IMR-90 (cell line): ENCODE results near the gene PARP16. TPM values are rescaled to one million over a fixed set of nuclear protein-coding genes. Genes with fewer than 3 reads are reported as not detected.

Source experiments
- ATAC-seq: fragments of 200-7000 bp; cut with Tn5 transposase; 2 replicates; pipeline ENCODE4 v1.9.1; 2020; ENCODE audit warnings: low read depth, mild to moderate bottlenecking, moderate library complexity
- BruUV-seq: library from RNA; stranded (reverse); fragments of 400-500 nt; replicated peaks from 2 replicates; lab custom pipeline; 2021; lab: Mats Ljungman, UMichigan
- CTCF ChIA-PET: fragments of 300-600 bp; formaldehyde crosslinking; extraction: SDS; loops from one replicate; lab custom pipeline; 2021; ENCODE audit warnings: antibody characterized with exemption; lab: Yijun Ruan, JAX
- POLR2A ChIA-PET: fragments of 300-600 bp; sonication (Branson Sonifier 250); formaldehyde crosslinking; loops from one replicate; lab custom pipeline; 2022; ENCODE audit warnings: antibody characterized with exemption; ENCODE audit not compliant: unreplicated experiment; lab: Charles Lee
- DNase-seq: peaks from one replicate; pipeline ENCODE4 v3.0.0; 2013
- H2AFZ ChIP-seq: replicated peaks from 2 replicates; pipeline ENCODE3; 2013; ENCODE audit warnings: low read length, mild to moderate bottlenecking; ENCODE audit not compliant: poor library complexity
- H2AK5ac ChIP-seq: 2 replicates; pipeline ENCODE4 v1.6.1; 2013; ENCODE audit warnings: low read depth, low read length, inconsistent platforms
- H2AK9ac ChIP-seq: replicated peaks from 2 replicates; pipeline ENCODE3; 2013; ENCODE audit warnings: mild to moderate bottlenecking, low read depth, low read length, moderate library complexity; ENCODE audit not compliant: poor library complexity
- H2BK120ac ChIP-seq: 2 replicates; pipeline ENCODE4 v1.6.1; 2013; ENCODE audit warnings: low read depth, low read length, inconsistent platforms
- H2BK15ac ChIP-seq: 3 replicates; pipeline ENCODE4 v1.6.1; 2013; ENCODE audit warnings: low read depth, low read length, inconsistent platforms
- H2BK20ac ChIP-seq: 2 replicates; pipeline ENCODE4 v1.6.1; 2013; ENCODE audit warnings: low read depth, mild to moderate bottlenecking, inconsistent platforms, low read length, moderate library complexity
- H2BK5ac ChIP-seq: 2 replicates; pipeline ENCODE4 v1.6.1; 2013; ENCODE audit warnings: mild to moderate bottlenecking, low read depth, low read length, inconsistent platforms; ENCODE audit not compliant: poor library complexity, severe bottlenecking
- H3K14ac ChIP-seq: replicated peaks from 2 replicates; pipeline ENCODE4 v1.6.1; 2013; ENCODE audit warnings: low read depth, low read length, inconsistent platforms
- H3K18ac ChIP-seq: 2 replicates; pipeline ENCODE4 v1.6.1; 2013; ENCODE audit warnings: low read depth, low read length, control low read depth
- H3K23ac ChIP-seq: 2 replicates; pipeline ENCODE4 v1.6.1; 2013; ENCODE audit warnings: low read depth, low read length, inconsistent platforms
- H3K27ac ChIP-seq: 2 replicates; pipeline ENCODE4 v1.5.1; 2013; ENCODE audit warnings: mild to moderate bottlenecking, control low read depth, low read length; ENCODE audit not compliant: insufficient read depth
- H3K27me3 ChIP-seq: 2 replicates; pipeline ENCODE4 v1.6.1; 2013; ENCODE audit warnings: low read length; ENCODE audit not compliant: control insufficient read depth, insufficient read depth
- H3K36me3 ChIP-seq: 2 replicates; pipeline ENCODE4 v1.6.1; 2013; ENCODE audit warnings: low read length, mixed read lengths; ENCODE audit not compliant: control insufficient read depth, insufficient read depth
- H3K4ac ChIP-seq: 2 replicates; pipeline ENCODE4 v1.6.1; 2013; ENCODE audit warnings: low read depth, low read length, inconsistent platforms
- H3K4me1 ChIP-seq: 2 replicates; pipeline ENCODE4 v1.6.1; 2013; ENCODE audit warnings: low read length, mixed read lengths; ENCODE audit not compliant: control insufficient read depth, insufficient read depth
- H3K4me2 ChIP-seq: 2 replicates; pipeline ENCODE4 v1.6.1; 2013; ENCODE audit warnings: low read depth, mild to moderate bottlenecking, control low read depth, low read length, moderate library complexity
- H3K4me3 ChIP-seq: 2 replicates; pipeline ENCODE4 v1.5.1; 2013; ENCODE audit warnings: low read depth, mild to moderate bottlenecking, control low read depth, low read length, moderate library complexity; ENCODE audit not compliant: insufficient read depth
- H3K56ac ChIP-seq: 2 replicates; pipeline ENCODE4 v1.6.1; 2013; ENCODE audit warnings: low read length, inconsistent platforms; ENCODE audit not compliant: insufficient read depth; ENCODE audit errors: extremely low read depth
- H3K79me1 ChIP-seq, 2 experiments: 2 replicates each; pipeline ENCODE4 v1.6.1; 2013; ENCODE audit warnings: low read length in 2 of 2, inconsistent platforms in 1 of 2, low read depth in 1 of 2
- H3K9ac ChIP-seq: 2 replicates; pipeline ENCODE4 v1.6.1; 2013; ENCODE audit warnings: low read depth, low read length, control low read depth
- H3K9me1 ChIP-seq: 2 replicates; pipeline ENCODE4 v1.6.1; 2013; ENCODE audit warnings: low read length, inconsistent platforms; ENCODE audit not compliant: insufficient read depth
- H3K9me3 ChIP-seq: 2 replicates; pipeline ENCODE4 v1.6.1; 2013; ENCODE audit warnings: low read length; ENCODE audit not compliant: control insufficient read depth, insufficient read depth
- H4K20me1 ChIP-seq: 2 replicates; pipeline ENCODE4 v1.6.1; 2013; ENCODE audit warnings: low read length, inconsistent platforms; ENCODE audit not compliant: insufficient read depth
- H4K5ac ChIP-seq: 2 replicates; pipeline ENCODE4 v1.6.1; 2013; ENCODE audit warnings: mild to moderate bottlenecking, low read depth, low read length, control low read depth
- H4K8ac ChIP-seq, 2 experiments: 2 replicates each; pipeline ENCODE4 v1.6.1; 2013; ENCODE audit warnings: low read depth in 2 of 2, low read length in 2 of 2, control low read depth in 1 of 2, inconsistent platforms in 1 of 2
- H4K91ac ChIP-seq: 2 replicates; pipeline ENCODE4 v1.6.1; 2013; ENCODE audit warnings: low read depth, low read length, inconsistent platforms; ENCODE audit not compliant: insufficient read depth
- CEBPB ChIP-seq: IDR thresholded peaks from 2 replicates; pipeline ENCODE4 v1.6.1; 2012; ENCODE audit warnings: low read depth, low read length, improper control_type of control experiment
- CHD1 ChIP-seq: IDR thresholded peaks from 2 replicates; pipeline ENCODE4 v1.6.1; 2012; ENCODE audit warnings: low read depth, low read length, improper control_type of control experiment
- CTCF ChIP-seq: conservative IDR thresholded peaks from 2 replicates; pipeline ENCODE4 v1.5.1; 2012; ENCODE audit warnings: mild to moderate bottlenecking, low read depth, low read length, improper control_type of control experiment
- MAFK ChIP-seq: IDR thresholded peaks from 2 replicates; pipeline ENCODE4 v1.6.1; 2012; ENCODE audit warnings: low read depth, low read length, improper control_type of control experiment
- RAD21 ChIP-seq: IDR thresholded peaks from 2 replicates; pipeline ENCODE4 v1.6.1; 2012; ENCODE audit warnings: low read length, improper control_type of control experiment
- RCOR1 ChIP-seq: IDR thresholded peaks from 2 replicates; pipeline ENCODE4 v1.6.1; 2012; ENCODE audit warnings: mild to moderate bottlenecking, low read length, improper control_type of control experiment; ENCODE audit not compliant: insufficient replicate concordance
- RFX5 ChIP-seq: IDR thresholded peaks from 2 replicates; pipeline ENCODE4 v1.8.0; 2012; ENCODE audit warnings: low read depth, mild to moderate bottlenecking, low read length, moderate library complexity
- WGBS, 2 experiments: methylation state at CpG; one replicate each; pipeline versions ENCODE4 v1.1.5 to v1.1.7; 2013; ENCODE audit warnings: missing lambda C conversion rate in 2 of 2; ENCODE audit not compliant: insufficient read length in 1 of 2; ENCODE audit errors: extremely low coverage in 2 of 2; 5-methylcytosine and 5-hydroxymethylcytosine counted together
- dilution Hi-C: fragments of 300-500 bp; cut with HindIII; formaldehyde crosslinking; loops from one replicate; pipeline ENCODE4 v1.14.3; 2018; ENCODE audit warnings: low sequenced_read_pairs; ENCODE audit not compliant: unreplicated experiment
- in situ Hi-C: fragments of 300-500 bp; cut with MboI; formaldehyde crosslinking; loops from 3 replicates; pipeline ENCODE4 v1.14.3; 2019; ENCODE audit warnings: low sequenced_read_pairs, inconsistent platforms, mixed read lengths
- intact Hi-C: fragments of 100-400 bp; cut with micrococcal nuclease; formaldehyde crosslinking; loops from 2 replicates; pipeline ENCODE4 v1.10.0; 2022
- polyA plus RNA-seq, 3 experiments: library from polyadenylated mRNA; depleted of rRNA; stranded (reverse); fragments of >200 nt; gene quantifications; 2 replicates each; pipeline ENCODE4 v1.2.3, GENCODE V29; 2012; ENCODE audit warnings: low replicate concordance in 1 of 3
- total RNA-seq: library from RNA; depleted of rRNA; stranded (reverse); fragments of >200 nt; gene quantifications from 2 replicates; pipeline ENCODE4 v1.2.3, GENCODE V29; 2012

PARP16 gene
- total and polyA plus RNA-seq, 2 of the 4 experiments (the other 2 are of a cell fraction), result 1.3 to 5.0 TPM

- Histone ChIP-seq H2AK9ac (no peak overlapping the region), H3K9ac (no peak overlapping the region), H2BK20ac (no peak overlapping the region), H2AK5ac (no peak overlapping the region), H3K4ac (no peak overlapping the region), H2AFZ (no peak overlapping the region), H3K27me3 (peaks cover 64% of the 10 kb centered on the region), H3K14ac (no peak overlapping the region), H2BK5ac (no peak overlapping the region), H3K4me2 (no peak overlapping the region), H3K27ac (no peak overlapping the region), H3K56ac (no peak overlapping the region), H3K9me3 (no peaks in the 10 kb centered on the region), H3K79me1 (no peaks in the 10 kb centered on the region), H4K5ac (no peak overlapping the region), H3K9me1 (no peaks in the 10 kb centered on the region), H3K18ac (no peak overlapping the region), H4K20me1 (no peaks in the 10 kb centered on the region), H4K8ac (no peak overlapping the region), H2BK15ac (no peak overlapping the region), H3K4me3 (no peak overlapping the region), H3K4me1 (no peaks in the 10 kb centered on the region), H4K91ac (no peak overlapping the region), H2BK120ac (no peak overlapping the region), H3K23ac (no peak overlapping the region), H3K36me3 (no peaks in the 10 kb centered on the region)
- intact Hi-C loops, result no loop called here
- CTCF ChIA-PET, result no interaction called here
- DNase-seq (no peak), ATAC-seq (no peak)
- dilution Hi-C loops, result no loop called here
- BruUV-seq, result no TSS peak
- TF ChIP-seq MAFK, result no peak
- TF ChIP-seq CTCF, result no peak
- no peak for TF ChIP-seq CEBPB
- no peak for TF ChIP-seq CHD1
- no peak for TF ChIP-seq RCOR1
- no peak for TF ChIP-seq RAD21
- TF ChIP-seq RFX5, result no peak
- in situ Hi-C loops, result no loop called here
- POLR2A ChIA-PET, result no interaction called here
- WGBS, 2 experiments, result 43% methylated on average over 2 of the region's 5 CpGs; no CpG with 5 or more reads in 1 of the 2 experiments
Observed at GRCh38 chr15:65333856-65334255, 47.2 kb upstream of the PARP16 start.
